Neural crest cell (in vitro differentiated cells): ENCODE results near the gene GRIK3. TPM values are rescaled to one million over a fixed set of nuclear protein-coding genes. Genes with fewer than 3 reads are reported as not detected.
"Not testable (repeated sequence)": the region's sequence is repeated elsewhere in the genome, so short reads cannot be mapped to it uniquely, and the experiment has no call there.

ENCODE experiments used
- DNase-seq: peaks from one replicate; pipeline ENCODE4 v3.0.0; 2021; ENCODE audit warnings: low read depth, mixed read lengths, low spot score
- H3K27ac Mint-ChIP-seq: one replicate; pipeline ENCODE4 v1.8.0; 2021; ENCODE audit warnings: mild to moderate bottlenecking, mixed read lengths; ENCODE audit not compliant: unreplicated experiment
- H3K27me3 Mint-ChIP-seq: 2 replicates; pipeline ENCODE4 v1.8.0; 2021; ENCODE audit warnings: low read depth, mild to moderate bottlenecking, mixed read lengths
- H3K36me3 Mint-ChIP-seq: 2 replicates; pipeline ENCODE4 v1.8.0; 2021; ENCODE audit warnings: low read depth, mild to moderate bottlenecking, mixed read lengths
- H3K4me1 Mint-ChIP-seq: 2 replicates; pipeline ENCODE4 v1.8.0; 2021; ENCODE audit warnings: mixed read lengths
- H3K4me3 Mint-ChIP-seq: one replicate; pipeline ENCODE4 v1.8.0; 2021; ENCODE audit warnings: mild to moderate bottlenecking, mixed read lengths
- H3K9me3 Mint-ChIP-seq: 2 replicates; pipeline ENCODE4 v1.8.0; 2021; ENCODE audit warnings: mixed read lengths
- total RNA-seq: library from RNA; stranded (reverse); gene quantifications from 2 replicates; pipeline ENCODE4 v1.2.1, GENCODE V29; 2021
- TF ChIP-seq, protein P1 (sequence below): fragments of 200-600 bp; sonication (generic); conservative IDR thresholded peaks from 2 replicates; pipeline ENCODE4 v1.5.0; 2021; ENCODE audit warnings: antibody characterized with exemption, mild to moderate bottlenecking

Gene GRIK3
- total RNA-seq, 1 donor from 2014 or later: 2.4 TPM

GRCh38 chr1:36919491-36920145, 114.7 kb downstream of the GRIK3 start:
- H3K4me1 Mint-ChIP-seq: no peaks in the 10 kb centered on the region
- peaks cover 23% of the 10 kb centered on the region for H3K27me3 Mint-ChIP-seq
- H3K9me3 Mint-ChIP-seq: no peaks in the 10 kb centered on the region
- no peak for DNase-seq
- TF ChIP-seq, protein P1, sequence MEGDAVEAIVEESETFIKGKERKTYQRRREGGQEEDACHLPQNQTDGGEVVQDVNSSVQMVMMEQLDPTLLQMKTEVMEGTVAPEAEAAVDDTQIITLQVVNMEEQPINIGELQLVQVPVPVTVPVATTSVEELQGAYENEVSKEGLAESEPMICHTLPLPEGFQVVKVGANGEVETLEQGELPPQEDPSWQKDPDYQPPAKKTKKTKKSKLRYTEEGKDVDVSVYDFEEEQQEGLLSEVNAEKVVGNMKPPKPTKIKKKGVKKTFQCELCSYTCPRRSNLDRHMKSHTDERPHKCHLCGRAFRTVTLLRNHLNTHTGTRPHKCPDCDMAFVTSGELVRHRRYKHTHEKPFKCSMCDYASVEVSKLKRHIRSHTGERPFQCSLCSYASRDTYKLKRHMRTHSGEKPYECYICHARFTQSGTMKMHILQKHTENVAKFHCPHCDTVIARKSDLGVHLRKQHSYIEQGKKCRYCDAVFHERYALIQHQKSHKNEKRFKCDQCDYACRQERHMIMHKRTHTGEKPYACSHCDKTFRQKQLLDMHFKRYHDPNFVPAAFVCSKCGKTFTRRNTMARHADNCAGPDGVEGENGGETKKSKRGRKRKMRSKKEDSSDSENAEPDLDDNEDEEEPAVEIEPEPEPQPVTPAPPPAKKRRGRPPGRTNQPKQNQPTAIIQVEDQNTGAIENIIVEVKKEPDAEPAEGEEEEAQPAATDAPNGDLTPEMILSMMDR: no peak
- H3K27ac Mint-ChIP-seq: no peak overlapping the region
- H3K36me3 Mint-ChIP-seq: no peaks in the 10 kb centered on the region
- H3K4me3 Mint-ChIP-seq: no peak overlapping the region

DNA sequence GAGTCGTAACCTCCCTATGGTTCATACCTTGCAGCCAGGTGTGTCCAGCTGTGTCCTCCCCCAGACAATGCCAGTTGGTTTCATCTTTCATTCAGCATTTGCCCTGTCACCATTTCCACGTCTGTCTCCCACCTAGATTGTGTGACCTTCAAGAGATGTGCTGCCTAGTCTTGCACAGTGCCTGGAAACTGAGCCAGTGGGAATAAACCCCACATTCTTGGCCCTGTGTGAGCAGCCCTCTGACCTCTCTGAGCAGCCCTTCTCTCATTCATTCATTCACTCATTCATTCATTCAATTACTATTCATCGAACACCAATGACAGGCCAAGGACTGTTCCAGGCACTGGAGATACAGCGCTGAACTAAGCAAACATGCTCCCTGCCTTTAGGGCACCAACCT, 115.7 kb downstream of the GRIK3 start:
- H3K27ac Mint-ChIP-seq: no peak overlapping the region
- H3K9me3 Mint-ChIP-seq: no peaks in the 10 kb centered on the region
- TF ChIP-seq, protein P1: no peak
- H3K4me1 Mint-ChIP-seq: peaks cover 4% of the 10 kb centered on the region
- no peak overlapping the region for H3K4me3 Mint-ChIP-seq
- peaks cover 33% of the 10 kb centered on the region for H3K27me3 Mint-ChIP-seq
- no peak for DNase-seq
- no peaks in the 10 kb centered on the region for H3K36me3 Mint-ChIP-seq

DNA sequence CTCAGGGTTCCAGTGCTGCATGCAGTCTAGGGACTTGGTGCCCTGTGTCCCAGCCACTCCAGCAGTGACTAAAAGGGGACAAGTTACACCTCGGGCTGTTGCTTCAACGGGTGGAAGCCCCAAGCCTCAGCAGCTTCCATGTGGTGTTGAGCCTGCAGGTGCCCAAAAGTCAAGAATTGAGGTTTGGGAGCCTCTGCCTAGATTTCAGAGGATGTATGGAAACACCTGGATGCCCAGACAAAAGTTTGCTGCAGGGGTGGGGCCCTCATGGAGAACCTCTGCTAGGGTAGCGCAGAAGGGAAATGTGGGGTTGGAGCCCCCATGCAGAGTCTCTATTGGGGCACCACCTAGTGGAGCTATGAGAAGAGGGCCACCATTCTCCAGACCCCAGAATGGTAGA, 117.8 kb downstream of the GRIK3 start:
- peaks cover 41% of the 10 kb centered on the region for H3K27me3 Mint-ChIP-seq
- not testable (repeated sequence) for H3K36me3 Mint-ChIP-seq, H3K4me3 Mint-ChIP-seq, DNase-seq, H3K27ac Mint-ChIP-seq, H3K9me3 Mint-ChIP-seq
- peaks cover 14% of the 10 kb centered on the region for H3K4me1 Mint-ChIP-seq

- H3K27me3 Mint-ChIP-seq: peaks cover 39% of the 10 kb centered on the region
- peaks cover 21% of the 10 kb centered on the region for H3K4me1 Mint-ChIP-seq
- no peak for DNase-seq
- H3K4me3 Mint-ChIP-seq: no peak overlapping the region
- no peaks in the 10 kb centered on the region for H3K36me3 Mint-ChIP-seq
- TF ChIP-seq, protein P1: no peak
- H3K27ac Mint-ChIP-seq: peak overlapping the region; percentile 29
- H3K9me3 Mint-ChIP-seq: no peaks in the 10 kb centered on the region
Observed at GRCh38 chr1:36913484-36914060, 120.7 kb downstream of the GRIK3 start.

DNA sequence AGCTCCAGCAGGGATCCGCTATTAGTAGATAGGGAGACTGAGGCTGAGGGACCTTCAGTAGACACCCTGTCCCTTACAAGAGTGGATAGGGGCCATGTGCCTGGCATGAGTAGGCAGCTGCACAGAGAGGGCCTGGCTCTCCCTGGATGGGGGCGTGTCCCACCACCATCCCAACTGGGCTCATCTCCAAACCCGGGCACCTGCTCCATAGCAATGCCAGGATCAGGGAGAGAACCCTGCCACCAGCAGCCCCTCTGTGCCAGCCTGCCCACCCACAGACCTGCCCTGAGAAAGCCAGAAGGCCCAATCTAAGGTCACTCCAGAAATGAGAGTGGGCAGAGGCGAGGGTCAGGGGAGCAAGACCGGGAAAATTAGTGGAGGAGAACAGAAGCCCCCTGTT, 121.3 kb downstream of the GRIK3 start:
- TF ChIP-seq, protein P1: no peak
- H3K4me1 Mint-ChIP-seq: peaks cover 21% of the 10 kb centered on the region
- no peaks in the 10 kb centered on the region for H3K9me3 Mint-ChIP-seq
- no peak overlapping the region for H3K4me3 Mint-ChIP-seq
- no peak for DNase-seq
- peaks cover 37% of the 10 kb centered on the region for H3K27me3 Mint-ChIP-seq
- H3K27ac Mint-ChIP-seq: no peak overlapping the region
- H3K36me3 Mint-ChIP-seq: no peaks in the 10 kb centered on the region

GRCh38 chr1:36912365-36912865, 121.9 kb downstream of the GRIK3 start:
- H3K4me1 Mint-ChIP-seq: peaks cover 21% of the 10 kb centered on the region
- no peaks in the 10 kb centered on the region for H3K36me3 Mint-ChIP-seq
- TF ChIP-seq, protein P1: no peak
- peak overlapping the region; percentile 85 for H3K27ac Mint-ChIP-seq
- H3K27me3 Mint-ChIP-seq: peaks cover 37% of the 10 kb centered on the region
- no peak overlapping the region for H3K4me3 Mint-ChIP-seq
- no peaks in the 10 kb centered on the region for H3K9me3 Mint-ChIP-seq
- no peak for DNase-seq
